ENCODE results near the gene PDE8A. TPM values are rescaled to one million over a fixed set of nuclear protein-coding genes. Genes with fewer than 3 reads are reported as not detected.

The PDE8A gene
- total RNA-seq, 1 donor from 2014 or later: 43.4 TPM

- TF ChIP-seq, protein P1, sequence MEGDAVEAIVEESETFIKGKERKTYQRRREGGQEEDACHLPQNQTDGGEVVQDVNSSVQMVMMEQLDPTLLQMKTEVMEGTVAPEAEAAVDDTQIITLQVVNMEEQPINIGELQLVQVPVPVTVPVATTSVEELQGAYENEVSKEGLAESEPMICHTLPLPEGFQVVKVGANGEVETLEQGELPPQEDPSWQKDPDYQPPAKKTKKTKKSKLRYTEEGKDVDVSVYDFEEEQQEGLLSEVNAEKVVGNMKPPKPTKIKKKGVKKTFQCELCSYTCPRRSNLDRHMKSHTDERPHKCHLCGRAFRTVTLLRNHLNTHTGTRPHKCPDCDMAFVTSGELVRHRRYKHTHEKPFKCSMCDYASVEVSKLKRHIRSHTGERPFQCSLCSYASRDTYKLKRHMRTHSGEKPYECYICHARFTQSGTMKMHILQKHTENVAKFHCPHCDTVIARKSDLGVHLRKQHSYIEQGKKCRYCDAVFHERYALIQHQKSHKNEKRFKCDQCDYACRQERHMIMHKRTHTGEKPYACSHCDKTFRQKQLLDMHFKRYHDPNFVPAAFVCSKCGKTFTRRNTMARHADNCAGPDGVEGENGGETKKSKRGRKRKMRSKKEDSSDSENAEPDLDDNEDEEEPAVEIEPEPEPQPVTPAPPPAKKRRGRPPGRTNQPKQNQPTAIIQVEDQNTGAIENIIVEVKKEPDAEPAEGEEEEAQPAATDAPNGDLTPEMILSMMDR (IDR thresholded peaks at IDR 0.05; ENCODE audit: unreplicated experiment): no peak
- Mint-ChIP-seq H3K27ac (ENCODE audit: unreplicated experiment) (peak overlapping the region; percentile 22), H3K27me3 (ENCODE audit: unreplicated experiment) (peaks cover 1% of the 10 kb centered on the region), H3K4me3 (ENCODE audit: unreplicated experiment) (no peak overlapping the region), H3K4me1 (ENCODE audit: unreplicated experiment) (peaks cover 26% of the 10 kb centered on the region), H3K9me3 (ENCODE audit: unreplicated experiment) (no peaks in the 10 kb centered on the region), H3K36me3 (ENCODE audit: low read depth, unreplicated experiment) (no peaks in the 10 kb centered on the region)
- no peak for DNase-seq (ENCODE audit: low spot score)
Observed at GRCh38 chr15:85155857-85156256, 174.2 kb downstream of the PDE8A start.

GRCh38 chr15:85157344-85157743 is 175.7 kb downstream of the PDE8A start:
- Mint-ChIP-seq H3K27me3 (ENCODE audit: unreplicated experiment) (peaks cover 1% of the 10 kb centered on the region), H3K27ac (ENCODE audit: unreplicated experiment) (no peak overlapping the region), H3K4me3 (ENCODE audit: unreplicated experiment) (no peak overlapping the region), H3K36me3 (ENCODE audit: low read depth, unreplicated experiment) (no peaks in the 10 kb centered on the region), H3K9me3 (ENCODE audit: unreplicated experiment) (no peaks in the 10 kb centered on the region), H3K4me1 (ENCODE audit: unreplicated experiment) (peaks cover 26% of the 10 kb centered on the region)
- TF ChIP-seq, protein P1 (IDR thresholded peaks at IDR 0.05; ENCODE audit: unreplicated experiment): no peak
- no peak for DNase-seq (ENCODE audit: low spot score)

DNA sequence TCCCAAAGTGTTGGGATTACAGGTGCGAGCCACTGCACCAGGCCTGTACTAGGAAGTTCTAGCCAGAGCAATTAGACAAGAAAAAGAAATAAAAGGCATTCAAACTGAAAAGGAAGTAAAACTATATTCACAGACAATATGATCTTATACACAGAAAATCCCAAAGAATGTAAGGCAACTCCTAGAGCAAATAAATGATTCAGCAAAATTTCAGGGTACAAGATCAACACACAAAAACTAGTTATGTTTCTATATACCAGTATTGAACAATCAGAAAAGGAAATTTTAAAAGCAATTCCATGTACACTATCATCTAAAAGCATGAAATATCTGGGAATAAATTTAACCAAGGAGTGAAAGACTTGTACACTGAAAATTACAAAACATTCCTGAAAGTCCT is 180.6 kb downstream of the PDE8A start:
- no peaks in the 10 kb centered on the region for H3K27me3 Mint-ChIP-seq (ENCODE audit: unreplicated experiment)
- H3K4me3 Mint-ChIP-seq (ENCODE audit: unreplicated experiment): no peak overlapping the region
- no peak for DNase-seq (ENCODE audit: low spot score)
- H3K4me1 Mint-ChIP-seq (ENCODE audit: unreplicated experiment): peaks cover 2% of the 10 kb centered on the region
- no peaks in the 10 kb centered on the region for H3K9me3 Mint-ChIP-seq (ENCODE audit: unreplicated experiment)
- H3K27ac Mint-ChIP-seq (ENCODE audit: unreplicated experiment): no peak overlapping the region
- TF ChIP-seq, protein P1 (IDR thresholded peaks at IDR 0.05; ENCODE audit: unreplicated experiment): no peak
- peaks cover 3% of the 10 kb centered on the region for H3K36me3 Mint-ChIP-seq (ENCODE audit: low read depth, unreplicated experiment)

GRCh38 chr15:85164841-85165466 is 183.3 kb downstream of the PDE8A start:
- Mint-ChIP-seq H3K4me3 (ENCODE audit: unreplicated experiment) (no peak overlapping the region), H3K27me3 (ENCODE audit: unreplicated experiment) (no peaks in the 10 kb centered on the region), H3K4me1 (ENCODE audit: unreplicated experiment) (no peaks in the 10 kb centered on the region), H3K36me3 (ENCODE audit: low read depth, unreplicated experiment) (peaks cover 3% of the 10 kb centered on the region), H3K27ac (ENCODE audit: unreplicated experiment) (no peak overlapping the region), H3K9me3 (ENCODE audit: unreplicated experiment) (no peaks in the 10 kb centered on the region)
- DNase-seq (ENCODE audit: low spot score): no peak
- TF ChIP-seq, protein P1 (IDR thresholded peaks at IDR 0.05; ENCODE audit: unreplicated experiment): no peak

- no peak overlapping the region for H3K27ac Mint-ChIP-seq (ENCODE audit: unreplicated experiment)
- no peak overlapping the region for H3K4me3 Mint-ChIP-seq (ENCODE audit: unreplicated experiment)
- peaks cover 8% of the 10 kb centered on the region for H3K9me3 Mint-ChIP-seq (ENCODE audit: unreplicated experiment)
- no peaks in the 10 kb centered on the region for H3K4me1 Mint-ChIP-seq (ENCODE audit: unreplicated experiment)
- TF ChIP-seq, protein P1 (IDR thresholded peaks at IDR 0.05; ENCODE audit: unreplicated experiment): no peak
- peaks cover 20% of the 10 kb centered on the region for H3K36me3 Mint-ChIP-seq (ENCODE audit: low read depth, unreplicated experiment)
- H3K27me3 Mint-ChIP-seq (ENCODE audit: unreplicated experiment): no peaks in the 10 kb centered on the region
- DNase-seq (ENCODE audit: low spot score): no peak
Observed at GRCh38 chr15:85167568-85167967, 185.9 kb downstream of the PDE8A start.

Measured in endothelial cell (in vitro differentiated cells).